K562 (cell line): ENCODE measurements around the gene RREB1. TPM values are rescaled to one million over a fixed set of nuclear protein-coding genes. Genes with fewer than 3 reads are reported as not detected.
A peak's percentile ranks its signal among the peaks of the same experiment; 100 is the strongest.

Experiments used
- ATAC-seq: fragments of 200-7000 bp; cut with Tn5 transposase; 3 replicates; pipeline ENCODE4 v1.9.1; 2020; ENCODE audit warnings: moderate library complexity
- BruUV-seq: library from RNA; stranded (reverse); fragments of 400-500 nt; replicated peaks from 2 replicates; lab custom pipeline; 2021; lab: Mats Ljungman, UMichigan
- CTCF ChIA-PET: fragments of 300-600 bp; formaldehyde crosslinking; extraction: SDS; loops from one replicate; lab custom pipeline; 2021; ENCODE audit warnings: low intra/inter-chr PET ratio; lab: Yijun Ruan, JAX
- POLR2A ChIA-PET: fragments of 300-600, 350-650 bp; sonication (Branson Sonifier 250); formaldehyde crosslinking; extraction: SDS; loops from one replicate; lab custom pipeline; 2021; ENCODE audit warnings: antibody characterized with exemption, inconsistent platforms; lab: Yijun Ruan, JAX
- DNase-seq, 4 experiments: peaks; one replicate each; pipeline versions ENCODE4 v3.0.0 to v3.0.0-alpha.2; 2011 to 2018; ENCODE audit warnings: low spot score in 3 of 4, mixed read lengths in 3 of 4; ENCODE audit errors: extremely low read depth in 1 of 4
- FAIRE-seq: peaks from 2 replicates; lab custom pipeline; 2011; peaks lifted over from hg19 to GRCh38; lab: Jason Lieb, UNC
- H2AFZ ChIP-seq: 2 replicates; pipeline ENCODE4 v1.6.0; 2011; ENCODE audit warnings: low read depth, low read length, control low read depth, inconsistent platforms
- H3K27ac ChIP-seq: fragments of 200-600 bp; 3 replicates; pipeline ENCODE4 v1.8.0; 2011; ENCODE audit warnings: low read depth, mild to moderate bottlenecking, control low read depth, inconsistent platforms, low read length, moderate library complexity, mixed read lengths; ENCODE audit errors: extremely low read depth
- H3K27me3 ChIP-seq, 2 experiments: fragments of 300-600 bp in 1 of 2; 2 replicates in 1 of 2; 3 replicates in 1 of 2; pipeline versions ENCODE4 v1.6.0 to v1.8.0; 2011; ENCODE audit warnings: inconsistent platforms in 2 of 2, low read length in 2 of 2, mild to moderate bottlenecking in 1 of 2, mixed read lengths in 1 of 2, moderate library complexity in 1 of 2; ENCODE audit not compliant: control insufficient read depth in 2 of 2, insufficient read depth in 2 of 2
- H3K36me3 ChIP-seq: fragments of 300-600 bp; 3 replicates; pipeline ENCODE4 v1.8.0; 2011; ENCODE audit warnings: mild to moderate bottlenecking, low read length, inconsistent platforms; ENCODE audit not compliant: control insufficient read depth, insufficient read depth
- H3K4me1 ChIP-seq, 2 experiments: fragments of 200-600 bp in 1 of 2; replicated peaks in 1 of 2; 2 replicates in 1 of 2; 3 replicates in 1 of 2; pipeline versions ENCODE4 v1.5.1 to v1.8.0; 2011; ENCODE audit warnings: inconsistent platforms in 2 of 2, low read length in 2 of 2, mild to moderate bottlenecking in 1 of 2, mixed read lengths in 1 of 2, moderate library complexity in 1 of 2; ENCODE audit not compliant: control insufficient read depth in 2 of 2, insufficient read depth in 2 of 2
- H3K4me2 ChIP-seq: 2 replicates; pipeline ENCODE4 v1.6.1; 2011; ENCODE audit warnings: low read length, control low read depth, inconsistent platforms, mixed read lengths; ENCODE audit not compliant: insufficient read depth
- H3K4me3 ChIP-seq: fragments of 200-600 bp; sonication (generic), shearing (Covaris generic); 2 replicates; pipeline ENCODE4 v1.5.1; 2016; ENCODE audit warnings: control low read depth, inconsistent platforms
- H3K79me2 ChIP-seq: fragments of 200-600 bp; 3 replicates; pipeline ENCODE4 v1.8.0; 2011; ENCODE audit warnings: low read length, inconsistent platforms; ENCODE audit not compliant: control insufficient read depth, insufficient read depth
- H3K9ac ChIP-seq, 2 experiments: 2 replicates each; pipeline versions ENCODE4 v1.6.0 to v1.6.1; 2011; ENCODE audit warnings: low read depth in 2 of 2, low read length in 2 of 2, control low read depth in 1 of 2, inconsistent platforms in 1 of 2, mild to moderate bottlenecking in 1 of 2, mixed read lengths in 1 of 2; ENCODE audit not compliant: insufficient read depth in 1 of 2
- H3K9me1 ChIP-seq: one replicate; pipeline ENCODE4 v1.6.0; 2011; ENCODE audit warnings: inconsistent platforms, mild to moderate bottlenecking, low read length, moderate library complexity; ENCODE audit not compliant: control insufficient read depth, insufficient read depth
- H3K9me3 ChIP-seq: replicated peaks from 2 replicates; pipeline ENCODE4 v1.5.1; 2011; ENCODE audit warnings: low read depth, low read length, inconsistent platforms; ENCODE audit not compliant: control insufficient read depth, insufficient read depth
- H4K20me1 ChIP-seq: replicated peaks from 2 replicates; pipeline ENCODE4 v1.6.1; 2011; ENCODE audit warnings: low read length, inconsistent platforms, mixed read lengths; ENCODE audit not compliant: control insufficient read depth, insufficient read depth
- ATF1 ChIP-seq, 2 experiments: fragments of 450-650 bp in 1 of 2; IDR thresholded peaks; 2 replicates each; pipeline ENCODE4 v1.6.1; 2016; ENCODE audit warnings: missing compliant biosample characterization in 1 of 2, missing genetic modification characterization in 1 of 2
- IFI16 ChIP-seq: fragments of 250-450 bp; sonication (Bioruptor Pico); IDR thresholded peaks from 2 replicates; pipeline ENCODE4 v2.1.2; 2022; ENCODE audit warnings: mild to moderate bottlenecking, inconsistent platforms
- MED1 ChIP-seq: sonication (generic); formaldehyde crosslinking; IDR thresholded peaks from 2 replicates; pipeline ENCODE4 v1.8.1; 2023; ENCODE audit warnings: missing genetic modification reagents, borderline replicate concordance
- NBN ChIP-seq: fragments of 450-650 bp; IDR thresholded peaks from 2 replicates; pipeline ENCODE4 v1.6.1; 2016; ENCODE audit warnings: low read depth, mild to moderate bottlenecking
- PCBP2 ChIP-seq: fragments of 200-400 bp; formaldehyde crosslinking; IDR thresholded peaks from 2 replicates; pipeline ENCODE4 v1.6.1; 2018; ENCODE audit warnings: low read length, low read depth, mild to moderate bottlenecking, moderate library complexity; ENCODE audit not compliant: poor library complexity, severe bottlenecking
- PML ChIP-seq: IDR thresholded peaks from 2 replicates; pipeline ENCODE4 v1.6.1; 2012; ENCODE audit warnings: low read length, inconsistent platforms
- RNF2 ChIP-seq: sonication (generic); IDR thresholded peaks from 2 replicates; pipeline ENCODE4 v1.6.1; 2016
- SETDB1 ChIP-seq: IDR thresholded peaks from one replicate; pipeline ENCODE4 v1.6.1; 2012; ENCODE audit warnings: low read length, control low read depth, inconsistent platforms
- SPI1 ChIP-seq: IDR thresholded peaks from 2 replicates; pipeline ENCODE4 v1.6.1; 2011; ENCODE audit warnings: low read depth, low read length, control low read depth, borderline replicate concordance
- TEAD1 ChIP-seq, 2 experiments: fragments of 450-650 bp in 1 of 2; sonication (generic) in 1 of 2; formaldehyde crosslinking; IDR thresholded peaks; 2 replicates each; pipeline versions ENCODE4 v1.4.0 to v1.8.0; 2020 to 2022; ENCODE audit warnings: mild to moderate bottlenecking in 2 of 2, missing genetic modification reagents in 1 of 2
- ZBTB8A ChIP-seq: fragments of 450-650 bp; IDR thresholded peaks from 2 replicates; pipeline ENCODE4 v1.6.1; 2018; ENCODE audit warnings: mild to moderate bottlenecking, moderate library complexity; ENCODE audit not compliant: partially characterized antibody
- ZNF212 ChIP-seq: fragments of 450-650 bp; formaldehyde crosslinking; IDR thresholded peaks from 2 replicates; pipeline ENCODE4 v1.4.0; 2020; ENCODE audit warnings: mild to moderate bottlenecking
- WGBS: fragments of 100-300 bp; shearing (Covaris generic); methylation state at CpG from one replicate; pipeline ENCODE4 v1.1.6; 2016; ENCODE audit warnings: low coverage, mixed read lengths; ENCODE audit not compliant: insufficient coverage; ENCODE audit errors: missing lambda C conversion rate; 5-methylcytosine and 5-hydroxymethylcytosine counted together
- in situ Hi-C: fragments of 300-500 bp; cut with MboI; formaldehyde crosslinking; loops from 4 replicates; pipeline ENCODE4 v1.15.0; 2018; ENCODE audit warnings: inconsistent platforms, mixed read lengths
- intact Hi-C: fragments of 100-400 bp; cut with micrococcal nuclease; formaldehyde crosslinking; loops from 2 replicates; pipeline ENCODE4 v1.14.2; 2022
- polyA plus RNA-seq, 8 experiments: library from polyadenylated mRNA; depleted of rRNA in 4 of 8; stranded (reverse) in 5 of 8; unstranded in 3 of 8; fragments of >200 nt; fragmentation: Nextera tagmentation in 2 of 8; fragmentation: Illumina TruSeq in 1 of 8; extraction: Ambion mirVana in 2 of 8; extraction: Trizol in 1 of 8; gene quantifications; 2 replicates each; pipeline versions ENCODE4 v1.2.1 to v1.2.3, GENCODE V29; 2011 to 2014; ENCODE audit warnings: inconsistent platforms in 1 of 8, missing spikeins in 1 of 8
- total RNA-seq, 7 experiments: library from RNA; depleted of rRNA in 6 of 7; stranded (reverse); fragments of >200 nt in 6 of 7; fragmentation: Illumina TruSeq in 2 of 7; extraction: Trizol in 2 of 7; gene quantifications; 2 replicates each; pipeline versions ENCODE4 v1.2.1 to v1.2.3, GENCODE V29; 2011 to 2021; ENCODE audit warnings: low replicate concordance in 1 of 7
- TF ChIP-seq, protein P1 (sequence below): sonication (generic); formaldehyde crosslinking; IDR thresholded peaks from 2 replicates; pipeline ENCODE4 v1.9.0; 2022; ENCODE audit warnings: mild to moderate bottlenecking, missing genetic modification reagents

Gene RREB1
- total and polyA plus RNA-seq, 9 of the 15 experiments (the other 6 are each of a cell fraction or from before 2014, with no cell fraction given) = 3.3 to 64.2 (median 19.3) TPM

DNA sequence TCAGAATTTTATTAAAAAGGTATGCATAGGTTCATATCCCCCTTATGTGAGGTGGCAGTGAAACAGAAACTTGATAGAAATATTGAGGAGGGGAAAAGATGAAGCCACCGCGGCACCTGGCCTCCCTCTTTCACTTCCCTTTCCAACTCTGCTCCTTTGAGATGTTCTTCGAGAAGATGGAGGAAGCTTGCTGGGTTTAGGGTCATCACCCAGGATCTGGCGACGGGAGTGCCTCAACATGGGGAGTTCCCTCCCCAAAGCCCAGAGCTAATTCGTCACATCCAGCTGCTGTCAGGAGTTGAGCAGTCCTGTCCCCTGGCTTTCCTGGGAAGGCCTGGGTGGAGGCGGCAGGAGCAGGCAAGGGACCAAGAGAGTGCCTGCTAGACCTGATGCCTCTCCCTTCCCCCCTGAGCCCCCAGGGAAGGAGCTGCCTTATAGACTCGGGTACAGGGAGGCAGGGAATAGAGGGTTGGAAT lies 29.1 kb downstream of the RREB1 start (continued):
- TF ChIP-seq PCBP2 = no peak
- peak; percentile 48; the same call in 1 of the 2 replicates for TF ChIP-seq SPI1
- no peak for TF ChIP-seq ATF1 (CRISPR knock-in tag; IDR thresholded peaks at IDR 0.05)
- no peak for TF ChIP-seq ATF1 (tag; IDR thresholded peaks at IDR 0.05)
- no peak for TF ChIP-seq IFI16
- TF ChIP-seq PML = no peak
- no peak for TF ChIP-seq ZBTB8A
- no peak for TF ChIP-seq ZNF212 (CRISPR knock-in tag)
- no peak for TF ChIP-seq RNF2
- TF ChIP-seq SETDB1 = no peak
- no peak for TF ChIP-seq MED1

DNA sequence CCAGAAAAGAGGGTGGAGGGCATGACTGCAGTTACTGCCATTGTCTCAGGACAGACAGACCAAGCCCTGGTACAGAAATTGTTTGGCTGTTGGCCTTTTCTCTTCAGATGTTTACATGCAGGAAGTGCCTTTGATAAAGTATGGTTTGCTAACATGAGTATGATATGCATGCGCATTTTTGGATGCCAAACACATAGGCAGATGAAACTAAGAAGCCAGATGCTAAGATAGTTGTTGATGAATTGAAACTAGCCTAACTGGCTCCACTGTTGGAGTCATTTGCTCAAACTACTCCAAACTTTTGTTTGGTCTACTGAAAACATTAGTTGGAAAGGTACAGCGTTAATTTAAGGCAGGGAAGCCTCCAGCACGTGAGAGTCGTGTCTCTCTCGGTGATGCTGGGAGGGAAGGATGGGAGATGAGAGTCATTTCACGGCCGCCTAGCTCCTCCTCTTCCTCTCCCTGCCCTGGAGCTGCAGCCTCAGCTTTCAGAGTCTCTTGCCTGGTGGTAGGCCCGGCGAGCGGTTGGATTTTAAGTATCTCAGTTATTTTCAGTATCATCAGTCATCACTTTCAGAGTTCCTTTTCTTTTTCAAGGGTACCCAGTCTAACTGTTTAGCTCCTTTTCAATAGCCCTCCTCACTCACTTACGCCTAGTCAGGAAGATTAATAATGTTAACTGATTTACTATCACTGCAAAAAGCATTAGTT lies 29.7 kb downstream of the RREB1 start:
- peaks cover 31 to 65% of the 10 kb centered on the region in 2 experiments for H3K4me1 ChIP-seq
- CTCF ChIA-PET = no interaction called here
- 0 out of 2 replicates have a peak, but pooled peaks have one; percentile 14 for TF ChIP-seq NBN
- 0 out of 4 replicates have a peak, but pooled peaks of 1 of the 2 experiments have one; percentile 44 for TF ChIP-seq TEAD1 (CRISPR knock-in tag; IDR thresholded peaks at IDR 0.05)
- TF ChIP-seq, protein P1, sequence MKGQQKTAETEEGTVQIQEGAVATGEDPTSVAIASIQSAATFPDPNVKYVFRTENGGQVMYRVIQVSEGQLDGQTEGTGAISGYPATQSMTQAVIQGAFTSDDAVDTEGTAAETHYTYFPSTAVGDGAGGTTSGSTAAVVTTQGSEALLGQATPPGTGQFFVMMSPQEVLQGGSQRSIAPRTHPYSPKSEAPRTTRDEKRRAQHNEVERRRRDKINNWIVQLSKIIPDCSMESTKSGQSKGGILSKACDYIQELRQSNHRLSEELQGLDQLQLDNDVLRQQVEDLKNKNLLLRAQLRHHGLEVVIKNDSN (CRISPR knock-in tag) = peak; percentile 35; the same call in 1 of the 2 replicates
- 0 out of 2 replicates have a peak, but pooled peaks have one; percentile 46 for TF ChIP-seq SPI1

More for the DNA sequence above, 29.7 kb downstream of the RREB1 start:
- POLR2A ChIA-PET = interaction anchor here (0.6 to 2.1 kb wide), 13 partner anchors 9 to 501 kb away, joined by 3 to 14 read pairs (median 3); no protein-coding TSS in a partner anchor
- no peaks in the 10 kb centered on the region for H3K27me3 ChIP-seq
- no TSS peak for BruUV-seq
- ATAC-seq (peak; percentile 64), DNase-seq (peak; percentile 53 to 86 (median 60)), FAIRE-seq (peak; percentile 72)
- intact Hi-C loops = loop anchor here (2.0 kb wide), 1 partner anchor 19 kb away; no protein-coding TSS in a partner anchor
- peak overlapping the region; percentile 55 to 84 for H3K9ac ChIP-seq
- H4K20me1 ChIP-seq = no peaks in the 10 kb centered on the region
- peak overlapping the region; percentile 64 for H3K27ac ChIP-seq
- H3K4me2 ChIP-seq = peak overlapping the region; percentile 67
- peaks cover 99% of the 10 kb centered on the region for H3K79me2 ChIP-seq
- H3K4me3 ChIP-seq = peak overlapping the region; percentile 1; the same call in 1 of the 2 replicates
- WGBS = 9% methylated on average over 11 of the region's 11 CpGs
- H3K9me1 ChIP-seq = no peaks in the 10 kb centered on the region
- peaks cover 18% of the 10 kb centered on the region; the same call in 2 of the 3 replicates for H3K36me3 ChIP-seq
- H2AFZ ChIP-seq = peak overlapping the region; percentile 27; the same call in 1 of the 2 replicates
- in situ Hi-C loops = no loop called here
- H3K9me3 ChIP-seq = no peaks in the 10 kb centered on the region
